Kidney epithelial cell (primary cell): Measurements from ENCODE around the gene RCAN1. TPM values are rescaled to one million over a fixed set of nuclear protein-coding genes. Genes with fewer than 3 reads are reported as not detected.

Source experiments
- DNase-seq: peaks from one replicate; pipeline ENCODE4 v3.0.0-alpha.2; 2010; ENCODE audit warnings: low read depth
- H3K27me3 ChIP-seq: 2 replicates; pipeline ENCODE4 v1.6.0; 2011; ENCODE audit warnings: low read length; ENCODE audit not compliant: control insufficient read depth, insufficient read depth
- H3K36me3 ChIP-seq: 2 replicates; pipeline ENCODE4 v1.5.1; 2011; ENCODE audit warnings: low read length; ENCODE audit not compliant: control insufficient read depth, insufficient read depth
- H3K4me3 ChIP-seq: 2 replicates; pipeline ENCODE4 v1.5.1; 2011; ENCODE audit warnings: low read depth, mild to moderate bottlenecking, control low read depth, low read length
- total RNA-seq: library from RNA; depleted of rRNA; stranded (reverse); fragments of >200 nt; gene quantifications from 2 replicates; pipeline ENCODE4 v1.2.3, GENCODE V29; 2015
- TF ChIP-seq, protein P1 (sequence below): IDR thresholded peaks from 2 replicates; pipeline ENCODE4 v1.5.1; 2011; ENCODE audit warnings: mild to moderate bottlenecking, moderate library complexity, low read length, control low read depth, inconsistent platforms; ENCODE audit not compliant: insufficient read depth, poor library complexity, severe bottlenecking

Gene RCAN1
- total RNA-seq, 1 donor from 2014 or later = 82.4 TPM

DNA sequence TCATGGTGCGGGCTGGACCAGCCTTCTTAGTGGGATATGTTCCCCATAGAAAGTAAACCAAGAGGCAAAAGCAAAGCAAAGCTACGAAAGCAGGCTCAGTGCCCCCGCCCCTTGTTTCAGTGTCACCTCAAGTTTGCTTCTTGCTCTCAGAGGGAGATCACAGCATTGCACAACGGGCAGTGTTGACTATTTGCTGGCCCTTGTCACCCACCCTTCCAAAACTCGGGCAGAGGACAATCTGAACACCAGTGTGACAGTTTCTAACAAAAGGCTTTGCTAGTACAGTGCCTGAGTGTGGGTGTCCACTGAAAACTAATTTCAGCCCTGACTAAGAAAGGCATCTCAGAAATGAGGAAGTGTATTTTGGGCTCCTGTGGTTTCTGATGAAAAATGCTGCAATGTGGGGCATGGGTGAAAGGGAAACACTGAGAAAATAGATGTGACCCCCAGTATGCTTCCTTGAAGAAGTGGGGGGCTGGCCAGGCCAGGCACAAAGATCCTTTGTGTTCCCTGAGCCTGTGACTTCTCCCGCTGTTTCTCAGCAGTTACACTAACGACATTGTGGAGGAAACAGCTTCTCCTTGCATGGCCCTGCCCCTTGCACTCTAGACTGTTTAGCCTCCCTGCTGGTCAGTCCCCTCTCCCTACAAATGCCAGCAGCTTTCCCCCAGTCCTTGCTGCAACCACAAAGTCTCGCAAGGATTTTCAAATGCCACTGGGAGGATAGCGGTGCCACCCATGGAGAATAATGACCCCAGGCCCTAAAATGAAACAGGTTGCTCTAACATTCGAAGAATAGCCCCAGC is 69.6 kb downstream of the RCAN1 start:
- Histone ChIP-seq H3K27me3 (no peaks in the 10 kb centered on the region), H3K4me3 (no peak overlapping the region), H3K36me3 (no peaks in the 10 kb centered on the region)
- TF ChIP-seq, protein P1, sequence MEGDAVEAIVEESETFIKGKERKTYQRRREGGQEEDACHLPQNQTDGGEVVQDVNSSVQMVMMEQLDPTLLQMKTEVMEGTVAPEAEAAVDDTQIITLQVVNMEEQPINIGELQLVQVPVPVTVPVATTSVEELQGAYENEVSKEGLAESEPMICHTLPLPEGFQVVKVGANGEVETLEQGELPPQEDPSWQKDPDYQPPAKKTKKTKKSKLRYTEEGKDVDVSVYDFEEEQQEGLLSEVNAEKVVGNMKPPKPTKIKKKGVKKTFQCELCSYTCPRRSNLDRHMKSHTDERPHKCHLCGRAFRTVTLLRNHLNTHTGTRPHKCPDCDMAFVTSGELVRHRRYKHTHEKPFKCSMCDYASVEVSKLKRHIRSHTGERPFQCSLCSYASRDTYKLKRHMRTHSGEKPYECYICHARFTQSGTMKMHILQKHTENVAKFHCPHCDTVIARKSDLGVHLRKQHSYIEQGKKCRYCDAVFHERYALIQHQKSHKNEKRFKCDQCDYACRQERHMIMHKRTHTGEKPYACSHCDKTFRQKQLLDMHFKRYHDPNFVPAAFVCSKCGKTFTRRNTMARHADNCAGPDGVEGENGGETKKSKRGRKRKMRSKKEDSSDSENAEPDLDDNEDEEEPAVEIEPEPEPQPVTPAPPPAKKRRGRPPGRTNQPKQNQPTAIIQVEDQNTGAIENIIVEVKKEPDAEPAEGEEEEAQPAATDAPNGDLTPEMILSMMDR = no peak
- DNase-seq = peak; percentile 67

DNA sequence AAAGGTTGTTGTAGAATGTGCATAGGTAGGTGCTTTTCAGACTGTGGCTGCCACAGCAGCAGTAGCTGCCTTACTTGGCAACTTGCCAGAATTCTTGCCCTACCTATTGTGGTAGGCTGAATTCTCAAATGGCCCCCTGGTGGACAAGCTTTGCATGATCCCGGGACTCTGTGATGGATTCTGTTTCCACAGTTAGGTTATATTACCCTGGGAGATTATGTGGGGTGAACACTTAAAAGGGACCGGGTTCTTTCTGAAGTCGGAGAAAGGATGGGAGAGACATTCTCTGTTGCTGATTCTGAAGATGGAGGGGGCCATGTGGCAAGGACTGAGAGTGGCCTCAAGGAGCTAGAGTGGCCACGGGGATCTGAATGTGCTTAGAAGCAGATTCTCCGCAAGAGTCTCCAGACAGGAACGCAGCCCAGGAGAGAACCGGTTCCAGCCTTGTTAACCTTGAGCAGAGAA is 70.8 kb downstream of the RCAN1 start:
- H3K4me3 ChIP-seq = no peak overlapping the region
- H3K27me3 ChIP-seq = no peaks in the 10 kb centered on the region
- TF ChIP-seq, protein P1 = peak; percentile 43
- no peaks in the 10 kb centered on the region for H3K36me3 ChIP-seq
- no peak for DNase-seq

DNA sequence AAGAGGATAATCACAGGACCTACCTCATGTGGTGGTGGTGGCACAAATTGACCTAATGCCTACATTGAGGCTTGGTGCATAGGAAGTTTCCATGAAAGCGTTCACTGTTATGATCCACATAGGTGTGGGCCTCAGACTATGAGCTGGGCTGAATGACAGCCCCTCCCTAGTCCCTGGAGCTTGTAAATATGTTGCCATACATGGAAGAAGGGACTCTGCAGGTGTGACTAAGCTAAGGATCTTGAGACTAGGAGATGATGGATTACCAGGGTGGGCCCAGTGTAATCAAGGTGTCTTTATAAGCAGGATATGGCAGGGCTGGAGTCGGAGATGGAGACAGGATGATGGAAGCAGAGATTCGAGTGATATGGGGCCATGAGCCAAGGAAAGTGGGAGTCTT is 71.9 kb downstream of the RCAN1 start:
- Histone ChIP-seq H3K36me3 (no peaks in the 10 kb centered on the region), H3K4me3 (no peak overlapping the region), H3K27me3 (no peaks in the 10 kb centered on the region)
- no peak for DNase-seq
- TF ChIP-seq, protein P1 = no peak

DNA sequence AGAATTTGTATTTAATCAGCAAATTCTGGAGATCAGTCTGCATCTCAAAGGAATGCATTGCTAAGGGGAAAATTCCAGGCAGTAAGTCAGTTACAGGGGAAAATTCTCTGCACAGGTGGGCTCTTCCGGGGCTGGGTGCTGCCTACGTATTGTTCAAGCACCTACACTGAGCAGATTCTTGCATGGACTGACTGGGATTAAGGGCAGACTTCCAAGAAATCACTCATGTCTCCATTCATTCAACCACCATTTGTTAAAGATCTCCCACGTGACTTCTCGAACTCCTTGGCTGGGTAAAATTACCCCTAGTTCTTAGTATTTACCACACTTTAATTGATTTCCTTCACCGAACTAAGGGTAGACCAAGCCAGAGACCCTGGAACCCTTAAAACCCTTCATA is 74.7 kb downstream of the RCAN1 start:
- DNase-seq = no peak
- no peaks in the 10 kb centered on the region for H3K27me3 ChIP-seq
- no peak overlapping the region for H3K4me3 ChIP-seq
- H3K36me3 ChIP-seq = no peaks in the 10 kb centered on the region
- TF ChIP-seq, protein P1 = no peak

DNA sequence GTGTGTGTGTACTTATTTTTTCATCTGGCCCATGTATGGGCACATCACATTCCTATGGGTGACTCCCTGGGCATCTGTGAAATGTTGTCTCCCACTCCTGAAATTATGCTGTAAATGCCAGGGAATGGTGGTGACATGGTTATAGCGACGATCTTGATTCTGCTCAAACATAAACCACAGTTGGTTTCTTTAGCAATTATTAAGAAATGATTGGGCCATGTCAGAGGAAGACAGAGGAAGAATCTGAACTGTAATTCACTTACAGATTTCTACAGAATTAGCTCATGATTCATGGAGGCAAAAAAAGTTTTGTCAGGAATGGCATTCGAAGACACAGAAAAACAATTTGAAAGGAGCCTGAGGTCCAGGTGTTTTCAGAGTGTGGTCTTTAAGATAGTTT is 77.1 kb downstream of the RCAN1 start:
- TF ChIP-seq, protein P1 = no peak
- no peaks in the 10 kb centered on the region for H3K36me3 ChIP-seq
- no peak for DNase-seq
- H3K27me3 ChIP-seq = no peaks in the 10 kb centered on the region
- no peak overlapping the region for H3K4me3 ChIP-seq

DNA sequence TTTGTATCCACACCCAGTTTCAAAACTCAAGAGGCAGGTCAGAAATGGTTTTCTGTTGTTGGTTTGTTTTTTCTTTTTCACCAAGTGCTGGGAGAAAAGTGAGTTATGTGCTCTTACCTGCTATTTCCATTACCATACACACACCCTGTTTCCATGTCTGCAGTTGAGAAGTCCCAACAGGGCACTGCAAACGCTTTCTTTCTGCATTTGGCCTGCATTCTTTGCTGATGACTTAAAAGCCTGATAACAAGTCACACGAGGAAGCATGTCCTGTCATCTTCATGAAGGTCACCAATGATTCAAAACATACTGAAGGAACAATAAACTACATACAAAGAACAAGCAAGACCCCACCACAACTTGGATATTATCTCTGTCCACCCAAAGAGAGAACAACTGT is 78.1 kb downstream of the RCAN1 start:
- H3K36me3 ChIP-seq = no peaks in the 10 kb centered on the region
- H3K4me3 ChIP-seq = no peak overlapping the region
- H3K27me3 ChIP-seq = no peaks in the 10 kb centered on the region
- TF ChIP-seq, protein P1 = no peak
- no peak for DNase-seq
